HepG2 (cell line): ENCODE data around the gene ATP1A1. TPM values are rescaled to one million over a fixed set of nuclear protein-coding genes. Genes with fewer than 3 reads are reported as not detected.
A peak's percentile ranks its signal among the peaks of the same experiment; 100 is the strongest.

ENCODE experiments used
- BATF2 ChIP-seq: sonication (generic); formaldehyde crosslinking; IDR thresholded peaks from 2 replicates; pipeline ENCODE4 v1.8.0; 2022; ENCODE audit warnings: mild to moderate bottlenecking, missing genetic modification reagents, moderate library complexity
- CC2D1A ChIP-seq: sonication (generic); formaldehyde crosslinking; IDR thresholded peaks from 2 replicates; pipeline ENCODE4 v1.8.1; 2023; ENCODE audit warnings: mild to moderate bottlenecking, missing genetic modification reagents
- JUNB ChIP-seq: sonication (generic); formaldehyde crosslinking; IDR thresholded peaks from 2 replicates; pipeline ENCODE4 v1.8.0; 2022; ENCODE audit warnings: missing genetic modification reagents, mild to moderate bottlenecking, borderline replicate concordance
- KLF11 ChIP-seq: IDR thresholded peaks from 2 replicates; pipeline ENCODE4 v1.6.1; 2016; ENCODE audit warnings: missing compliant biosample characterization
- MAFK ChIP-seq, 2 experiments: IDR thresholded peaks in 1 of 2; conservative IDR thresholded peaks in 1 of 2; 2 replicates each; pipeline ENCODE4 v1.6.1; 2011; ENCODE audit warnings: improper control_type of control experiment in 2 of 2, low read length in 2 of 2
- MAX ChIP-seq: IDR thresholded peaks from 2 replicates; pipeline ENCODE4 v1.6.1; 2012; ENCODE audit warnings: inconsistent platforms
- MED1 ChIP-seq: sonication (generic); formaldehyde crosslinking; IDR thresholded peaks from 2 replicates; pipeline ENCODE4 v1.4.0; 2020; ENCODE audit warnings: missing genetic modification reagents
- MEIS1 ChIP-seq: sonication (generic); formaldehyde crosslinking; IDR thresholded peaks from 2 replicates; pipeline ENCODE4 v1.9.0; 2021; ENCODE audit warnings: mild to moderate bottlenecking, missing genetic modification reagents, moderate library complexity, borderline replicate concordance
- NCOA1 ChIP-seq: sonication (generic); formaldehyde crosslinking; IDR thresholded peaks from 2 replicates; pipeline ENCODE4 v1.9.0; 2021; ENCODE audit warnings: missing genetic modification reagents
- NFE2 ChIP-seq: sonication (generic); formaldehyde crosslinking; IDR thresholded peaks from 2 replicates; pipeline ENCODE4 v1.4.0; 2020; ENCODE audit warnings: missing genetic modification reagents
- RBM22 ChIP-seq: fragments of 200-400 bp; formaldehyde crosslinking; optimal IDR thresholded peaks from 2 replicates; pipeline ENCODE3; 2017; ENCODE audit warnings: mild to moderate bottlenecking, low read length, moderate library complexity
- SRSF4 ChIP-seq: fragments of 200-400 bp; formaldehyde crosslinking; IDR thresholded peaks from one replicate; pipeline ENCODE4 v1.6.1; 2018; ENCODE audit warnings: mild to moderate bottlenecking, low read depth, low read length, moderate library complexity; ENCODE audit not compliant: poor library complexity, severe bottlenecking
- TAF15 ChIP-seq: fragments of 200-400 bp; formaldehyde crosslinking; IDR thresholded peaks from one replicate; pipeline ENCODE4 v1.6.1; 2018; ENCODE audit warnings: mild to moderate bottlenecking, low read depth, low read length; ENCODE audit not compliant: poor library complexity, severe bottlenecking
- TGIF2 ChIP-seq: IDR thresholded peaks from 2 replicates; pipeline ENCODE4 v1.6.1; 2016; ENCODE audit warnings: control low read depth, missing compliant biosample characterization
- ZNF138 ChIP-seq: sonication (generic); formaldehyde crosslinking; IDR thresholded peaks from 2 replicates; pipeline ENCODE4 v1.5.0; 2020; ENCODE audit warnings: mild to moderate bottlenecking, low read depth, missing genetic modification reagents
- ZNF160 ChIP-seq: sonication (generic); formaldehyde crosslinking; IDR thresholded peaks from 2 replicates; pipeline ENCODE4 v1.8.0; 2022; ENCODE audit warnings: mild to moderate bottlenecking, inconsistent platforms, missing genetic modification reagents
- ZNF460 ChIP-seq: sonication (generic); formaldehyde crosslinking; IDR thresholded peaks from 2 replicates; pipeline ENCODE4 v1.5.1; 2020; ENCODE audit warnings: missing genetic modification reagents, mild to moderate bottlenecking, borderline replicate concordance
- ZNF580 ChIP-seq: IDR thresholded peaks from 2 replicates; pipeline ENCODE4 v1.6.1; 2016; ENCODE audit warnings: low read depth, borderline replicate concordance
- ZNF670 ChIP-seq: sonication (generic); formaldehyde crosslinking; IDR thresholded peaks from 2 replicates; pipeline ENCODE4 v1.8.0; 2022; ENCODE audit warnings: mild to moderate bottlenecking, missing genetic modification reagents, borderline replicate concordance
- ZNF773 ChIP-seq: sonication (generic); formaldehyde crosslinking; IDR thresholded peaks from 2 replicates; pipeline ENCODE4 v1.4.0; 2020; ENCODE audit warnings: missing genetic modification reagents, borderline replicate concordance
- ZNF850 ChIP-seq: sonication (generic); formaldehyde crosslinking; conservative IDR thresholded peaks from 2 replicates; pipeline ENCODE4 v1.9.0; 2021; ENCODE audit warnings: mild to moderate bottlenecking, missing genetic modification reagents
- polyA plus RNA-seq, 8 experiments: library from polyadenylated mRNA; depleted of rRNA in 3 of 8; stranded (reverse) in 7 of 8; unstranded in 1 of 8; fragments of >200 nt; fragmentation: Illumina TruSeq in 4 of 8; extraction: Trizol in 4 of 8; gene quantifications; 2 replicates each; pipeline versions ENCODE4 v1.2.1 to v1.2.3, GENCODE V29; 2011 to 2016; ENCODE audit warnings: low read depth in 4 of 8, missing spikeins in 1 of 8, mixed read lengths in 1 of 8; ENCODE audit not compliant: insufficient read depth in 1 of 8
- total RNA-seq, 5 experiments: library from RNA; depleted of rRNA; stranded (reverse); fragments of >200 nt; fragmentation: Illumina TruSeq; extraction: Trizol; gene quantifications; 2 replicates each; pipeline ENCODE4 v1.2.3, GENCODE V29; 2016; ENCODE audit warnings: low read depth in 1 of 5
- TF ChIP-seq, protein P1 (sequence below): sonication (generic); formaldehyde crosslinking; IDR thresholded peaks from 2 replicates; pipeline ENCODE4 v1.5.0; 2020; ENCODE audit warnings: mild to moderate bottlenecking, missing genetic modification reagents, borderline replicate concordance
- TF ChIP-seq, protein P2 (sequence below): sonication (generic); formaldehyde crosslinking; IDR thresholded peaks from 2 replicates; pipeline ENCODE4 v1.4.0; 2020; ENCODE audit warnings: mild to moderate bottlenecking, low read depth, missing genetic modification reagents
- TF ChIP-seq, protein P3 (sequence below): sonication (generic); formaldehyde crosslinking; IDR thresholded peaks from 2 replicates; pipeline ENCODE4 v1.5.0; 2020; ENCODE audit warnings: missing genetic modification reagents

The ATP1A1 gene
- total and polyA plus RNA-seq, 2 of the 13 experiments (the other 11 are each of a cell fraction or from before 2014, with no cell fraction given), result 280 to 705 TPM

DNA sequence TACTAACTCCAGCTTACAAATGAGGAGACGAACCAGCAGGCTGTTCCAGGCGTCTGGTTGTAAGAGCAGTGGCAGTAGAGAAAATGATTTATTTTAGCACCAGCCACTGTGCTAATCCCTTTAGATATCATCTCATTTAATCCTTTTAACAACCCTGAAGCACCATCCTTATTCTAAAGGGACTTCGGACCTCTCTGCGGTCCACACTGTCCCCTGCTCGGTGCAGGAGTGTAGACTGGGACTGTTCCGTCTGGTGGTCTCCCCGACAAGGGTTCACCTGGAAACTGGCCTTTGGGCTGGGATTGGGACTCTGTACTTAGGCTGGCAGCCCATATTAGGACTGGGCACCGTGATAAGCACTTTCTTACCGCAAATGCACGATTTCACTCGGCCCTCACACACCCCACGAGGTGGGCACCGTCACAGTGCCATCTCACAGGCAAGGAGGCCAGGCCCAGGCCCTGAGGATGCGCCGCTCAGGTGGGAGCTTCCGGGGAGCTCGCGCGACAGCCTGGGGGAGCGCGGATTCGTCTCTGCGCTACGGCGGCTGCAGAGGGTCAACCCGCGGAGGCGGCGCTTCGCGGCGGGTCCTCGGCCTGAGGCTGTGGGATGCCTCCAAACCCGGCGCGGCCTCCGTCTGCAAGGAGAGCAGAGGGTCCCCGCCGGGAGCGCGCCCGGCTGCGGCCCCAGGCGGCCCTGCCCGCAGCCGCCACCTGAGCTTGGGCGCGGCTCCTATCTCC lies 45.2 kb downstream of the ATP1A1 start (continued):
- no peak for TF ChIP-seq TAF15
- peak; percentile 71; the same call in 1 of the 2 replicates for TF ChIP-seq KLF11 (CRISPR knock-in tag)
- TF ChIP-seq ZNF670 (CRISPR knock-in tag), result peak; percentile 78; the same call in 1 of the 2 replicates
- peak; percentile 35; the same call in 1 of the 2 replicates for TF ChIP-seq ZNF160 (CRISPR knock-in tag)
- no peak for TF ChIP-seq CC2D1A (CRISPR knock-in tag)
- TF ChIP-seq JUNB, result no peak
- TF ChIP-seq ZNF580, result peak; percentile 81; the same call in 1 of the 2 replicates
- no peak for TF ChIP-seq NCOA1 (CRISPR knock-in tag)
- no peak for TF ChIP-seq MEIS1 (CRISPR knock-in tag)
- TF ChIP-seq MAX, result peak; percentile 91
- 0 out of 2 replicates have a peak, but pooled peaks have one; percentile 79 for TF ChIP-seq ZNF850 (CRISPR knock-in tag)
- TF ChIP-seq ZNF460 (CRISPR knock-in tag), result no peak
- peak; percentile 78 for TF ChIP-seq TGIF2 (CRISPR knock-in tag)
- TF ChIP-seq SRSF4, result no peak
- TF ChIP-seq, protein P1, sequence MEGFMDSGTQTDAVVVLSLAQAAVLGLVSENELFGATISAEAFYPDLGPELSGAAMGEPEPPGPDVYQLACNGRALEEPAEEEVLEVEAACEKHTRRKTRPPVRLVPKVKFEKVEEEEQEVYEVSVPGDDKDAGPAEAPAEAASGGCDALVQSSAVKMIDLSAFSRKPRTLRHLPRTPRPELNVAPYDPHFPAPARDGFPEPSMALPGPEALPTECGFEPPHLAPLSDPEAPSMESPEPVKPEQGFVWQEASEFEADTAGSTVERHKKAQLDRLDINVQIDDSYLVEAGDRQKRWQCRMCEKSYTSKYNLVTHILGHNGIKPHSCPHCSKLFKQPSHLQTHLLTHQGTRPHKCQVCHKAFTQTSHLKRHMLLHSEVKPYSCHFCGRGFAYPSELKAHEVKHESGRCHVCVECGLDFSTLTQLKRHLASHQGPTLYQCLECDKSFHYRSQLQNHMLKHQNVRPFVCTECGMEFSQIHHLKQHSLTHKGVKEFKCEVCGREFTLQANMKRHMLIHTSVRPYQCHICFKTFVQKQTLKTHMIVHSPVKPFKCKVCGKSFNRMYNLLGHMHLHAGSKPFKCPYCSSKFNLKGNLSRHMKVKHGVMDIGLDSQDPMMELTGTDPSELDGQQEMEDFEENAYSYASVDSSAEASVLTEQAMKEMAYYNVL (CRISPR knock-in tag), result peak; percentile 15; the same call in 1 of the 2 replicates
- TF ChIP-seq MAFK (conservative IDR thresholded peaks at IDR 0.05 in 1 of 2, IDR thresholded peaks at IDR 0.05 in 1 of 2; ENCODE audit: low read length in 2 of 2), result no peak
- TF ChIP-seq ZNF138 (CRISPR knock-in tag), result peak; percentile 34; the same call in 1 of the 2 replicates
- no peak for TF ChIP-seq RBM22
- no peak for TF ChIP-seq NFE2 (CRISPR knock-in tag)
- TF ChIP-seq BATF2, result no peak
- 0 out of 2 replicates have a peak, but pooled peaks have one; percentile 56 for TF ChIP-seq ZNF773 (CRISPR knock-in tag)
- TF ChIP-seq, protein P2, sequence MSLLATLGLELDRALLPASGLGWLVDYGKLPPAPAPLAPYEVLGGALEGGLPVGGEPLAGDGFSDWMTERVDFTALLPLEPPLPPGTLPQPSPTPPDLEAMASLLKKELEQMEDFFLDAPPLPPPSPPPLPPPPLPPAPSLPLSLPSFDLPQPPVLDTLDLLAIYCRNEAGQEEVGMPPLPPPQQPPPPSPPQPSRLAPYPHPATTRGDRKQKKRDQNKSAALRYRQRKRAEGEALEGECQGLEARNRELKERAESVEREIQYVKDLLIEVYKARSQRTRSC (CRISPR knock-in tag), result no peak
- TF ChIP-seq, protein P3, sequence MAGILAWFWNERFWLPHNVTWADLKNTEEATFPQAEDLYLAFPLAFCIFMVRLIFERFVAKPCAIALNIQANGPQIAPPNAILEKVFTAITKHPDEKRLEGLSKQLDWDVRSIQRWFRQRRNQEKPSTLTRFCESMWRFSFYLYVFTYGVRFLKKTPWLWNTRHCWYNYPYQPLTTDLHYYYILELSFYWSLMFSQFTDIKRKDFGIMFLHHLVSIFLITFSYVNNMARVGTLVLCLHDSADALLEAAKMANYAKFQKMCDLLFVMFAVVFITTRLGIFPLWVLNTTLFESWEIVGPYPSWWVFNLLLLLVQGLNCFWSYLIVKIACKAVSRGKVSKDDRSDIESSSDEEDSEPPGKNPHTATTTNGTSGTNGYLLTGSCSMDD, result no peak; the same call in 1 of the 2 replicates
- peak; percentile 80 for TF ChIP-seq MED1 (CRISPR knock-in tag)
